ENCODE results near the gene MACROD1. TPM values are rescaled to one million over a fixed set of nuclear protein-coding genes. Genes with fewer than 3 reads are reported as not detected.

MACROD1 gene
- total and polyA plus RNA-seq, 9 of the 15 experiments (the other 6 are each of a cell fraction or from before 2014, with no cell fraction given), result 1.1 to 60.0 (median 26.4) TPM

GRCh38 chr11:64089027-64089360 lies 76.9 kb downstream of the MACROD1 start (continued):
- TF ChIP-seq KAT7 (CRISPR knock-in tag; IDR thresholded peaks at IDR 0.05; ENCODE audit: borderline replicate concordance) (no peak), NR4A1 (CRISPR knock-in tag; IDR thresholded peaks at IDR 0.05) (no peak), NR4A1 (tag; IDR thresholded peaks at IDR 0.05) (no peak), MCM7 (IDR thresholded peaks at IDR 0.05) (no peak), THAP12 (CRISPR knock-in tag; IDR thresholded peaks at IDR 0.05) (no peak), ZNF668 (CRISPR knock-in tag; IDR thresholded peaks at IDR 0.05) (no peak), RFX5 (IDR thresholded peaks at IDR 0.05; ENCODE audit: low read depth, low read length) (no peak), ZNF143 (CRISPR knock-in tag; IDR thresholded peaks at IDR 0.05) (no peak), ZBTB9 (CRISPR knock-in tag; IDR thresholded peaks at IDR 0.05) (no peak), ZFP1 (CRISPR knock-in tag; IDR thresholded peaks at IDR 0.05) (no peak), TAF1 (IDR thresholded peaks at IDR 0.05; ENCODE audit: control insufficient read depth, extremely low read depth, insufficient read depth, low read length, severe bottlenecking) (no peak), ARHGAP35 (IDR thresholded peaks at IDR 0.05; ENCODE audit: partially characterized antibody) (no peak), HDGF (IDR thresholded peaks at IDR 0.05) (no peak)
